ENCODE measurements around the gene MRLN. TPM values are rescaled to one million over a fixed set of nuclear protein-coding genes. Genes with fewer than 3 reads are reported as not detected.

The MRLN gene
- total and polyA plus RNA-seq, 2 donors (not counting 1 experiment from before 2014, with no cell fraction given) = not detected

- Histone ChIP-seq H3K27me3 (ENCODE audit: control insufficient read depth, insufficient read depth, low read length) (no peaks in the 10 kb centered on the region), H3K79me2 (ENCODE audit: control insufficient read depth, insufficient read depth, low read length) (no peaks in the 10 kb centered on the region), H3K9ac (ENCODE audit: insufficient read depth, low read length) (no peak overlapping the region), H3K4me1 (ENCODE audit: control insufficient read depth, extremely low read depth, insufficient read depth, low read length) (no peaks in the 10 kb centered on the region), H4K20me1 (ENCODE audit: control insufficient read depth, extremely low read depth, insufficient read depth, low read length) (no peaks in the 10 kb centered on the region), H3K4me2 (ENCODE audit: extremely low read depth, insufficient read depth, low read length) (no peak overlapping the region), H3K4me3 (replicated peaks in 1 of 4; ENCODE audit: control extremely low read depth in 1 of 4, insufficient read depth in 1 of 4, low read depth in 3 of 4, low read length in 4 of 4) (no peak overlapping the region), H3K9me3 (ENCODE audit: control insufficient read depth, insufficient read depth, low read depth, low read length) (no peaks in the 10 kb centered on the region), H3K36me3 (ENCODE audit: control insufficient read depth, insufficient read depth, low read length) (no peaks in the 10 kb centered on the region), H2AFZ (ENCODE audit: low read length) (no peak overlapping the region), H3K27ac (ENCODE audit: insufficient read depth, low read length) (no peak overlapping the region)
- TF ChIP-seq EZH2 (IDR thresholded peaks at IDR 0.05; ENCODE audit: low read length, missing control alignments) (no peak), CTCF (conservative IDR thresholded peaks at IDR 0.05 in 1 of 2, IDR thresholded peaks at IDR 0.05 in 1 of 2; ENCODE audit: low read depth in 1 of 2, low read length in 2 of 2) (no peak)
- peak in 1 of 2 donors; percentile 45 for DNase-seq (ENCODE audit: low read depth in 2 of 2)
These were observed 28.9 kb downstream of the MRLN start for GRCh38 chr10:59724098-59724938.

- Histone ChIP-seq H3K27ac (ENCODE audit: insufficient read depth, low read length) (no peak overlapping the region), H4K20me1 (ENCODE audit: control insufficient read depth, extremely low read depth, insufficient read depth, low read length) (no peaks in the 10 kb centered on the region), H3K4me3 (replicated peaks in 1 of 4; ENCODE audit: control extremely low read depth in 1 of 4, insufficient read depth in 1 of 4, low read depth in 3 of 4, low read length in 4 of 4) (no peak overlapping the region), H3K4me1 (ENCODE audit: control insufficient read depth, extremely low read depth, insufficient read depth, low read length) (no peaks in the 10 kb centered on the region), H3K4me2 (ENCODE audit: extremely low read depth, insufficient read depth, low read length) (no peak overlapping the region), H3K36me3 (ENCODE audit: control insufficient read depth, insufficient read depth, low read length) (no peaks in the 10 kb centered on the region), H3K9ac (ENCODE audit: insufficient read depth, low read length) (no peak overlapping the region), H3K9me3 (ENCODE audit: control insufficient read depth, insufficient read depth, low read depth, low read length) (no peaks in the 10 kb centered on the region), H2AFZ (ENCODE audit: low read length) (no peak overlapping the region), H3K79me2 (ENCODE audit: control insufficient read depth, insufficient read depth, low read length) (no peaks in the 10 kb centered on the region), H3K27me3 (ENCODE audit: control insufficient read depth, insufficient read depth, low read length) (no peaks in the 10 kb centered on the region)
- TF ChIP-seq EZH2 (IDR thresholded peaks at IDR 0.05; ENCODE audit: low read length, missing control alignments) = no peak
- TF ChIP-seq CTCF (conservative IDR thresholded peaks at IDR 0.05 in 1 of 2, IDR thresholded peaks at IDR 0.05 in 1 of 2; ENCODE audit: low read depth in 1 of 2, low read length in 2 of 2) = no peak
- no peak for DNase-seq (ENCODE audit: low read depth in 2 of 2)
These were observed 32.9 kb downstream of the MRLN start for GRCh38 chr10:59720377-59720776.

- no peaks in the 10 kb centered on the region for H3K4me1 ChIP-seq (ENCODE audit: control insufficient read depth, extremely low read depth, insufficient read depth, low read length)
- H3K79me2 ChIP-seq (ENCODE audit: control insufficient read depth, insufficient read depth, low read length) = no peaks in the 10 kb centered on the region
- H3K4me2 ChIP-seq (ENCODE audit: extremely low read depth, insufficient read depth, low read length) = no peak overlapping the region
- no peaks in the 10 kb centered on the region for H3K27me3 ChIP-seq (ENCODE audit: control insufficient read depth, insufficient read depth, low read length)
- H3K27ac ChIP-seq (ENCODE audit: insufficient read depth, low read length) = no peak overlapping the region
- H3K9me3 ChIP-seq (ENCODE audit: control insufficient read depth, insufficient read depth, low read depth, low read length) = no peaks in the 10 kb centered on the region
- no peak overlapping the region for H3K9ac ChIP-seq (ENCODE audit: insufficient read depth, low read length)
- H4K20me1 ChIP-seq (ENCODE audit: control insufficient read depth, extremely low read depth, insufficient read depth, low read length) = no peaks in the 10 kb centered on the region
- H2AFZ ChIP-seq (ENCODE audit: low read length) = no peak overlapping the region
- no peak overlapping the region for H3K4me3 ChIP-seq (replicated peaks in 1 of 4; ENCODE audit: control extremely low read depth in 1 of 4, insufficient read depth in 1 of 4, low read depth in 3 of 4, low read length in 4 of 4)
- no peak for DNase-seq (ENCODE audit: low read depth in 2 of 2)
- TF ChIP-seq EZH2 (IDR thresholded peaks at IDR 0.05; ENCODE audit: low read length, missing control alignments) = no peak
- no peak for TF ChIP-seq CTCF (conservative IDR thresholded peaks at IDR 0.05 in 1 of 2, IDR thresholded peaks at IDR 0.05 in 1 of 2; ENCODE audit: low read depth in 1 of 2, low read length in 2 of 2)
- H3K36me3 ChIP-seq (ENCODE audit: control insufficient read depth, insufficient read depth, low read length) = no peaks in the 10 kb centered on the region
These were observed 33.9 kb downstream of the MRLN start for GRCh38 chr10:59719374-59719773.

Data from fibroblast of lung (primary cell).